ENCODE results near the gene PRRC2B. TPM values are rescaled to one million over a fixed set of nuclear protein-coding genes. Genes with fewer than 3 reads are reported as not detected.

The PRRC2B gene
- total and polyA plus RNA-seq, 8 donors = 26.3 to 251 (median 71.8) TPM

DNA sequence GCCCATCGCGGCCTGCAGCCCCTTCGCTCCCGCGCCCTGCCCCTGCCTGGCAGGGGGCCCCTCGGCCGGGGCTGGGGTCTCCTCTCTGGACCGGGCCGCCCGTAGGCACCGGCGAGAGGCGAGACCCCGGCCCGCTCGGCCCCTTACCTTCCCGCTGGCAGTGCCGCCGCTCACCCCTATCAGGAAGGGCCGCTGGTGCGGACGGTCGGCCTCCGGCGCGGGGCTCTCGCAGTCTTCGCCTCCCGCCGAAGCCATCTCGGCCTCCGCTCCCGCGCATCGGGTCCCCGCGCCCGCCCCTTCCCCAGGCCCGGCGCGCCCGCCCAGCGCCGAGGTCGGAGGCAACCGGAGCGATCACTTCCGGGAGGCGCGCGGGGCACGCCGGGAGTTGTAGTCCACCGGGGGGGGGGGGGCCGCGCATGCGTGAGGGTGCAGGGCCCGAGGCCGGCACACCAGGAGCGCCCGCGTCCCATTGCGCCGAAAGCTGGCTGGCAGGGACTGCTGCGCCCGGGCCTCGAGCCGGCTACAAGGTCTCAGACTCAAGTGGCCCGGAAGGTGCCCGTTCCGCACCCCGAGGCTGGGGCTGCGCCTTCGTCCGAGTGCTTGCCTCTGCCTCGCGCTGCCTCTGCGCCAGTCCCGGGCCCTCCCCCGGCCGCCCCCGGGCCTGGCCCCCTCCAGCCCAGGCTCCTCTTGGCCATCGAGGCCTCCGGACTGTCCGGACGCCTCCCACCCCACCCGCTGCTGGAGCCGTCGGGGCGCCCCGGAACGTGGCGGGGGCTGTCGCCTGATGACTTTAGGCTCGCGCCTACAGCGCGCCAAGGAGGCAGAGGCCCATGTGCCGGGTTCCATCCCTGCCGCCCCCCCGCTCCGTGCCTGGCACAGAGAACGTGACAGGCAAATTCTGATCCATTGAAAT is 137.3 kb downstream of the PRRC2B start, which contains the start of gene UCK1:
UCK1 (minus strand) TSS at position 344 of the 913 bp plus-strand sequence; CDS start at position 255, 89 bp downstream.
- H3K36me3 ChIP-seq = peaks cover 30 to 39% (median 37%) of the 10 kb centered on the region in 4 donors
- H3K27ac ChIP-seq = peak within 1 kb of the TSS; percentile 77 to 88 (median 80)
- DNase-seq = peak; percentile 80 to 96
- TF ChIP-seq POLR2AphosphoS5 (IDR thresholded peaks at IDR 0.05) (peak; percentile 36 to 75 (median 62)), POLR2A (IDR thresholded peaks at IDR 0.05) (no peak)
- 1 to 20% (median 10%) methylated on average over 37 to 98 of the region's 103 CpGs for WGBS, 5 donors
- H3K9me3 ChIP-seq = no peaks in the 10 kb centered on the region
- intact Hi-C loops (cut with DNase I; ENCODE audit: low total_unique reads) = no loop called here
- H3K27me3 ChIP-seq = no peaks in the 10 kb centered on the region
- peak within 1 kb of the TSS; percentile 71 to 100 (median 98) for H3K4me3 ChIP-seq
- H3K4me1 ChIP-seq = peaks cover 15 to 34% (median 29%) of the 10 kb centered on the region in 4 donors

DNA sequence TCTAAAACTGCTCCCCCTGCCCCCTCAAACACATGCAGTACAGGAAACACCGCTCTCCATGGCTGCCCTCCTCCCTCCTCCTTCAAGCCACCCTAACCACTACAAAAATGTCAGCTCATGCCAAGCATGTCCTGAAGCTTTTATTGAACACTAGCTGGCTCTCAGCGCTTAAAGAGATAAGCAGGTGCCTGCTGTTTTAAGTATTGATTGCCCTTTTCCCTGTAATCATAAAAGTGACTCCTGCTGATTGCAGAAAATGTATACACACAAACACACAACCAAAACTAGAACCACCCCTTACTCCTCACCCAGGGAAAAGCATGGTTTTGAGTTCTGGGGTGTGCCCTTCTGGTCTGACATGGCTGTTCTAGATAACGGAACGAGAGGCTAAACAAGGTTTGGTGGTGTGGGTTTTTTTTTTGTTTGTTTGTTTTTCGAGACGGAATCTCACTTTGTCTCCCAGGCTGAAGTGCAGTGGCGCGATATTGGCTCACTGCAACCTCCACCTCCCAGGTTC is 140.9 kb downstream of the PRRC2B start:
- Histone ChIP-seq H3K27me3 (no peaks in the 10 kb centered on the region), H3K4me3 (no peak overlapping the region), H3K36me3 (peaks cover 0 to 3% (median under 1%) of the 10 kb centered on the region in 4 donors), H3K27ac (no peak overlapping the region), H3K9me3 (no peaks in the 10 kb centered on the region), H3K4me1 (peaks cover 13 to 28% (median 24%) of the 10 kb centered on the region in 4 donors)
- peak in 1 of 2 donors; percentile 37 for DNase-seq
- no peak for TF ChIP-seq POLR2A (IDR thresholded peaks at IDR 0.05)
- no peak for TF ChIP-seq EP300 (IDR thresholded peaks at IDR 0.05)
- TF ChIP-seq, protein P1, sequence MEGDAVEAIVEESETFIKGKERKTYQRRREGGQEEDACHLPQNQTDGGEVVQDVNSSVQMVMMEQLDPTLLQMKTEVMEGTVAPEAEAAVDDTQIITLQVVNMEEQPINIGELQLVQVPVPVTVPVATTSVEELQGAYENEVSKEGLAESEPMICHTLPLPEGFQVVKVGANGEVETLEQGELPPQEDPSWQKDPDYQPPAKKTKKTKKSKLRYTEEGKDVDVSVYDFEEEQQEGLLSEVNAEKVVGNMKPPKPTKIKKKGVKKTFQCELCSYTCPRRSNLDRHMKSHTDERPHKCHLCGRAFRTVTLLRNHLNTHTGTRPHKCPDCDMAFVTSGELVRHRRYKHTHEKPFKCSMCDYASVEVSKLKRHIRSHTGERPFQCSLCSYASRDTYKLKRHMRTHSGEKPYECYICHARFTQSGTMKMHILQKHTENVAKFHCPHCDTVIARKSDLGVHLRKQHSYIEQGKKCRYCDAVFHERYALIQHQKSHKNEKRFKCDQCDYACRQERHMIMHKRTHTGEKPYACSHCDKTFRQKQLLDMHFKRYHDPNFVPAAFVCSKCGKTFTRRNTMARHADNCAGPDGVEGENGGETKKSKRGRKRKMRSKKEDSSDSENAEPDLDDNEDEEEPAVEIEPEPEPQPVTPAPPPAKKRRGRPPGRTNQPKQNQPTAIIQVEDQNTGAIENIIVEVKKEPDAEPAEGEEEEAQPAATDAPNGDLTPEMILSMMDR (IDR thresholded peaks at IDR 0.05) = no peak
- TF ChIP-seq POLR2AphosphoS5 (IDR thresholded peaks at IDR 0.05) = no peak
- WGBS, 5 donors = 20 to 46% (median 26%) methylated on average over 8 of the region's 8 CpGs
- intact Hi-C loops (cut with DNase I; ENCODE audit: low total_unique reads) = no loop called here

DNA sequence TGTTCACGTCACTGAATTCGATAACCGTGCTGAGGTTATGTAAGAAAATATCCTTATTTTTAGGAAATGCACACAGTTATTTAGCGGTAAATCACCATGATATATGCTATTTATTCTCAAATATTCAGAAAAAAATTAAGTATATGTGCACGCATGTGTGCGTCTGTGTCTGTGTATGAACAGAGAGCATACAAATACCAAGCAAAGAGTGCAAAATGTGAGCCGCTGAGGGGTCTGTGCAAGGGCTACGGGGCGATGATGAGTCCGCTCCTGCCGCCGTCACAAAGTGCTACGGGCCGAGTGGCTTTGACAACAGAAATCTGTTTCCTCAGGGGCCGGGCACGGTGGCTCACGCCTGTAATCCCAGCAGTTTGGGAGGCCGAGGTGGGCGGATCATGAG is 144.1 kb downstream of the PRRC2B start:
- Histone ChIP-seq H3K4me3 (no peak overlapping the region), H3K27me3 (no peaks in the 10 kb centered on the region), H3K27ac (no peak overlapping the region), H3K36me3 (no peaks in the 10 kb centered on the region), H3K9me3 (peaks cover 7 to 11% (median 11%) of the 10 kb centered on the region in 4 donors), H3K4me1 (peaks cover 0 to 11% (median 8%) of the 10 kb centered on the region in 4 donors)
- no peak for DNase-seq
- intact Hi-C loops (cut with DNase I; ENCODE audit: low total_unique reads) = no loop called here
- TF ChIP-seq, protein P1 (IDR thresholded peaks at IDR 0.05) = no peak
- TF ChIP-seq POLR2AphosphoS5 (IDR thresholded peaks at IDR 0.05) = no peak
- 93 to 97% (median 96%) methylated on average over 19 of the region's 19 CpGs for WGBS, 5 donors

DNA sequence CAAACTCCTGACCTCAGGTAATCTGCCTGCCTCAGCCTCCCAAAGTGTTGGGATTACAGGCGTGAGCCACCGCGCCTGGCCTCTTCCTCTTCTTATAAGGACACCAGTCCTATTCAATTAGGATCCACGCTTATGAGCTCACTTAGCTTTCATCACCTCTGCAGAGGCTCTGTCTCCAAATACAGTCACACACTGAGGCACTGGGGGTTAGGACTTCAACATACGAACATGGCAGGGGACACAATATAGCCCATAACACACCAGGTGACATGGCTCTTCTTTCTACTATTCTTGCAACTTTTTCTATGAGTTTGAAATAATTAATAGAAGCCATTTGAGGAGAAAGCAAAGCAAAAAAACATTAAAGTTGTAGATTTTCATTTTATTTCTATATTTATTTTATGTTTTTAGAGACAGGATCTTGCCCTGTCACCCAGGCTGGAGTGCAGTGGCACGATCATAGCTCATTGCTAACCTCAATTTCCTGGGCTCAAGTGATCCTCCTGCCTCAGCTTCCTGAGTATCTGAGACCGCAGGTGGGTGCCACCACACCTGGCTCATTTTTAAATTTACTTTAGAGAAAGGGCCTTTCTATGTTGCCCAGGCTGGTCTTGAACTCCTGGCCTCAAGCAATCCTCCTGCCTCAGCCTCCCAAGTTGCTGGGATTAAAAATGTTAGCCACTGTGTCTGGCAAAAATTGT is 145.5 kb downstream of the PRRC2B start:
- WGBS, 5 donors = 87 to 92% (median 90%) methylated on average over 7 of the region's 7 CpGs
- Histone ChIP-seq H3K4me3 (no peak overlapping the region), H3K9me3 (peaks cover 14 to 25% (median 25%) of the 10 kb centered on the region in 4 donors), H3K4me1 (peaks cover 0 to 10% (median 8%) of the 10 kb centered on the region in 4 donors), H3K27me3 (peaks cover 0 to 4% (median 0%) of the 10 kb centered on the region in 3 donors), H3K36me3 (no peaks in the 10 kb centered on the region), H3K27ac (no peak overlapping the region)
- TF ChIP-seq, protein P1 (IDR thresholded peaks at IDR 0.05) = no peak
- no peak for TF ChIP-seq POLR2A (IDR thresholded peaks at IDR 0.05)
- no peak for TF ChIP-seq POLR2AphosphoS5 (IDR thresholded peaks at IDR 0.05)
- no peak for TF ChIP-seq EP300 (IDR thresholded peaks at IDR 0.05)
- DNase-seq = no peak
- intact Hi-C loops (cut with DNase I; ENCODE audit: low total_unique reads) = no loop called here

Measured in stomach (tissue), 9 donors.